DMS114 treated with DMSO at 0.1 percent for 48 hours (cell line): ENCODE results near the gene RTCB.

ENCODE experiments used
- DNase-seq: peaks from one replicate; lab custom pipeline; 2025; ENCODE audit not compliant: unreplicated experiment; lab: John Stamatoyannopoulos, UW

RTCB gene

GRCh38 chr22:32411829-32412592, at the start of gene RTCB:
Gene RTCB, minus strand, starts transcription at chr22:32412247. Its CDS starts 91 bp downstream, at chr22:32412156.
- peak; percentile 76 for DNase-seq

DNA sequence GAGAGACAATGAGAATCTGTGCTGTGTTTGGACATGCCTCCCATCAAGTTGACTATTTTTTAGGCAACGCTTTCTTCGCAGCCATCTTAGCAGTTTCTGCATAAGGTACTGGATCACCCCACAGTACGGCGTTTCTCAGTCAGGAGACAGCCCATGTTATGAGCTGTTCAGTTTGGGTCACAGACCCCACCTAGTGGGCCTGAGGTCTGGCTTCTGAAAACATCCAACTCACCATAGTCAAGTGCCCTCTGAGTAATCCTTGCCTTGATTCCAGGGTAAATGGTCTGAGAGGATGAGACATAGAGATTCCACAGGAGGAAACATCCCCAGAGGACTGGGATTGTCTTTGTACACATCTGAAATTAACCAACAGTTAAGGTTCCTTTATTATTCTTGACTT, 45.0 kb upstream of the RTCB start:
- DNase-seq, result no peak

- no peak for DNase-seq
These were observed 36.9 kb upstream of the RTCB start for GRCh38 chr22:32448980-32449379.

- no peak for DNase-seq
These were observed 34.3 kb upstream of the RTCB start for GRCh38 chr22:32446321-32446720.

DNA sequence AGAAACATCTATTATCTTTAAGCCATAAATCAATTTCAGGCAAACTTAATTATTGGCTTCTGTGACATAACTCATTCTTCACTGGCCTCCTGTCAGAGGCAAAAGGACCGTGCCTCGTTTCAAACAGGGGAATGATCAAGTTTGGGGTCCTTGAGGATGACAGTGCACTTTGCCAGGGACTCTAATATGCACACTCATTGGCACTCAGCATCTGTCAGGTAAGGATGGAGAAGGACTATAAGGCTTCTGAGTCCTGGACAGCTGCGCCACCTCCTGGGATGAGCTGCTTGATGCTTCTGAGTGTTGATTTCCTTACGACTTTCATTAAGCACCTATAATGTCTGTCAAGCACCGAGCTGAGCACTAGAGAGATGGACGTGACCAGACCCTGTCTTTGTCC, 32.0 kb upstream of the RTCB start:
- peak; percentile 2 for DNase-seq

DNA sequence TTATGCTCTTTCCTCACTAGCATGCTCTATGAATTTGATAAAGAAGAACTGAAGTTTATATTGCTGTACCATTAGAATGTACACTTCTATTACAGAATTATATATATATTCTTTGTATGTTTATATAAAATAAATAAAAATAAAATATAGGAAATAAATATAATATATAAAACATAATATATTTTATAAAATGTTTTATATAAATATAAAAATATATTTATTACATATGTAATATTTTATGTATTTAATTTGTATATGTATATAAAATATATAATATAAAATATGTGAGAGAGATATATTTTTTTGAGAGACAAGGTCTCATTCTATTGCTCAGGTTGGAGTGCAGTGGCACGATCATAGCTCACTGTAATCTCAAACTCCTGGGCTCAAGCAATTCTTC, 18.3 kb upstream of the RTCB start:
- DNase-seq, result no peak

GRCh38 chr22:32426881-32427280, 14.8 kb upstream of the RTCB start:
- DNase-seq, result no peak

- DNase-seq, result no peak
These were observed 11.6 kb upstream of the RTCB start for GRCh38 chr22:32423664-32424063.

DNA sequence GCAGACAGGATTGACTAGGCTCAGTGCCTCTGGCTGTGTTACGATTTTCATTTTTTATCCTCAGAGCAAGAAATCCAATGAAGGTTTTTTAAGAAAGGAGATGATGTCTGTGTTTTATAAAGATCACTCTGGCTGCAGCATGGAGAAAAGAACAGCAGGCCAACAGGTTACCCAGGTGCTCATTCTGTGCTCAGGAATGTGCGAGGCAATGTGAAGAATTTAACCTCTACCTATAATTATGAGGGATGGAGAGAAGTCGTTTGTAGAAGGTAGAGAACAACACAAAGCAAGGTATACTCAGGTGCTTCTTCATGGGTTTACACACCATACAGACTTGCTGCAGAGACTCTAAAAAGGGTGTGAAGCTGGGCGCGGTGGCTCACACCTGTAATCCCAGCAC, 10.0 kb upstream of the RTCB start:
- no peak for DNase-seq

DNA sequence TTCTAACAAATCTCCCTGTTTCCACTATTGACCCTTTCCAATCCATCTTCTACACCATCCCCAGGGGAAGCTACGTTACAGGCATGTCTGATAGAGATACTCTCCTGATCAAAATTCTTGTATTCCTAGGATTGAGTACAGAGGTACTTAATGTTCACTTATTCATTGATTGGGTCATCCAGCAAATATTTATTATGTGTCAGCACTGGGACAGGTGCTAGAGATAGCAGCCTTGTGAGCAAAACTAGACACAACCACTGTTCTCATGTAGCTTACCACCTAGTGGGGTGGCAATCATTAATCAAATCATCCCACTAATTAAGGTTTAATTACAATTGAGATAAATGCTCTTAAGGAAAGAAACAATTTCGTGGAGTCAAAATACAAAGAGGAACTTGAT, 9.4 kb upstream of the RTCB start:
- DNase-seq, result no peak

- DNase-seq, result no peak
These were observed 5.9 kb upstream of the RTCB start for GRCh38 chr22:32417906-32418305.

GRCh38 chr22:32416556-32417085, 4.6 kb upstream of the RTCB start:
- DNase-seq, result no peak

- no peak for DNase-seq
These were observed 2.1 kb upstream of the RTCB start for GRCh38 chr22:32414191-32414590.

DNA sequence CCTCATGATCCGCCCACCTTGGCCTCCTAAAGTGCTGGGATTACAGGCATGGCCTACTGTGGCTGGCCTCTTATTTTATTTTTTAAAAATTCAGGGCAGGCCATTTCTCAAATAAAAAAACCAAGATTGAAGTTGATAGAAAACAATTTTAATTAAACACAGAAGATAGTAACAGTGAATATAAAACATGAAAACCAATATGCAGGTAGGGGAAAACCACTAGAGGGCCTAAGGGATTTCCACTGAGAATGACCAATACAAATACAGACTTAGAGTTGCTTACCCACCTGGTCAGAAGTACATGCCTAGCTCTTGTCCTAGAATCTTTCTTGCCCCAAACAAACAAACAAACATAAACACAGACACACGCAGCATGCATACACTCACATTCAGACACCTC, 1.7 kb upstream of the RTCB start:
- peak; percentile 11 for DNase-seq

DNA sequence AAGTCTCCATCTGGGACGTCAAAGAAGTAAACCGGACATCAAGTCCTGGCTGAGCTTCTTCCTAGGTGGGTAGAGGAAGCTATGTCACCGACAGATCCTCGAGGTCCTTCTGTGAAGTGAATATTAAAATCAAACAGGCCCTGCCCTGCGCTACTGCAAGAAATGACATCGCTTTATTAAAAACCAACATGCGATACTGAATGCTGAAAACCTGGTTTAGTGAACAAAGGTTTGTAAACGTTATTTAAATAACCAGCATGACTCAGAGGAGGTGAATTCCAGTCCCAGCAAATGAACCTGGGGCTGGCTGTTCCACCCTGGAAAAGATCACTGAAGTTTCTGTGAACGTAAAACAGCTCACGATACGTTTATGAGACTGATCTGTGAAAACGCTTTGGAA, 645 bp downstream of the RTCB start:
- no peak for DNase-seq

DNA sequence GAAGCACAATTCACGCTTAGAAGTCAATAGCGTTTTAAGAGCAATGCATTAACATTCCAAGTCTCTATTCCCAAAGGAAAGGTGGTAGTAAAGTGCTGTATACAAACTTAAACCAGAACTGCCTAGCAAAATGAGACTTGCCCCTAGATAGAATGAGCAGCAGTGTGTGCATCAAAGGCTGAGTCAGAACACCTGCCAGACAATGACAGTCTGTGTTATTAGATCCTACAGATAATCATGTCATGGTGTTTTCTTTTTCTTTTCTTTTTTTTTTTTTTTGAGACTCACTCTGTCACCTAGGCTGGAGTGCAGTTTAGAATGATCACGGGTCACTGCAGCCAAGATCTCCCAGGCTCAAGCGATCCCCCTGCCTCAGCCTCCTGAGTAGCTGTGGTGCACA, 1.6 kb downstream of the RTCB start:
- DNase-seq, result no peak

GRCh38 chr22:32409977-32410376, 2.1 kb downstream of the RTCB start:
- no peak for DNase-seq

DNA sequence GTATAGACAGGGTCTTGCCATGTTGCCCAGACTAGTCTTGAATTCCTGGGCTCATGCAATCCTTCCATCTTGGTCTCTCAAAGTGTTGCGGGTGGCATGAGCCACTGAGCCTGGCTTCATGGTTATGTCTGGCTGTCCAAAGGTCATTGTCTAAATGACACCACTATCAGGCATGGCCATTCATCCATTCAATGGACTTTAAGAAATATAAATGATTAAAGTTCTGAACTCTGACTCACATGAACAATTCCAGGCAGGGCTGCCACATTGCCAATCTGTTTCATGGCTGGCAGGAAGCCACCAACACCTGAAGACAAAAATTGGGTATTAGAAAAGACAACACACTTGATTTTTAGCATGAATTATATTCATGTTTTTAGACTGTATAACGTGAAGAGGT, 4.1 kb downstream of the RTCB start:
- DNase-seq, result no peak

DNA sequence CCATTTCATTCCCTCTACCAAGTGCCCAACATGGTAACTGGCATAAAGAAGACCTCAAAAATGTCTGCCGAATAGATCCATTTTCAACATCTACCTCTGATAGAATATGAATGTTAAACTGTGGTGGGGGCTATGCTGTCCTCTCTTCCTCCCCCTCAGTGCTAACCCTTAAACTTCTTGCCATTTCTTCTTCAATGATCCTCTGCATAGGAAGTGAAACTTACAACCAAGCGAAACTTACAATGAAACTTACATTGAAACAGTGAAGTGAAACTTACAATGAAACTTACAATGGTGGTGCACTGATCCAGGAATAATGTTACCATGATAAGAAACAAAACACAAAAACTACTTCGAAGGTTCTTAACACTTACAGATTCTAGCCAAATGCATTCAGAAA, 4.7 kb downstream of the RTCB start:
- no peak for DNase-seq

GRCh38 chr22:32404021-32404420, 8.0 kb downstream of the RTCB start:
- no peak for DNase-seq

- DNase-seq, result no peak
These were observed 10.6 kb downstream of the RTCB start for GRCh38 chr22:32401486-32401885.

- DNase-seq, result no peak
These were observed 15.3 kb downstream of the RTCB start for GRCh38 chr22:32396746-32397145.

- no peak for DNase-seq
These were observed 15.8 kb downstream of the RTCB start for GRCh38 chr22:32396255-32396654.
